ENCODE data around the gene CLDN22. TPM values are rescaled to one million over a fixed set of nuclear protein-coding genes. Genes with fewer than 3 reads are reported as not detected.

Gene CLDN22
- total RNA-seq, 5 donors from 2014 or later (not counting 1 experiment from before 2014, with no cell fraction given), result not detected

- no peaks in the 10 kb centered on the region for H3K4me1 Mint-ChIP-seq
- WGBS (ENCODE audit: insufficient coverage), result no CpG with 5 or more reads among the region's 2 CpGs
- no peaks in the 10 kb centered on the region for H3K36me3 Mint-ChIP-seq
These were observed 15.5 kb downstream of the CLDN22 start for GRCh38 chr4:183304538-183304937.

GRCh38 chr4:183304067-183304466 is 16.0 kb downstream of the CLDN22 start:
- no peaks in the 10 kb centered on the region for H3K4me1 Mint-ChIP-seq
- H3K4me3 Mint-ChIP-seq, result no peak overlapping the region
- no peaks in the 10 kb centered on the region for H3K27me3 ChIP-seq (replicated peaks in 1 of 2; ENCODE audit: control insufficient read depth in 2 of 2, extremely low read depth in 1 of 2, insufficient read depth in 2 of 2, low read length in 1 of 2)
- H3K36me3 Mint-ChIP-seq, result no peaks in the 10 kb centered on the region
- H3K27ac ChIP-seq (ENCODE audit: low read length), result no peak overlapping the region
- no peak overlapping the region for H3K4me3 ChIP-seq (ENCODE audit: control insufficient read depth in 1 of 2, extremely low read depth in 1 of 2, low read length in 1 of 2)
- ChIA-PET POLR2A (no interaction called here), CTCF (no interaction called here)
- 67% methylated on average over 1 of the region's 4 CpGs for WGBS (ENCODE audit: insufficient coverage)
- no peaks in the 10 kb centered on the region for H3K36me3 ChIP-seq (ENCODE audit: control insufficient read depth in 2 of 2, extremely low read depth in 1 of 2, insufficient read depth in 1 of 2, low read length in 1 of 2)
- DNase-seq, result no peak
- H3K4me1 ChIP-seq (ENCODE audit: control insufficient read depth in 1 of 2, extremely low read depth in 1 of 2, insufficient read depth in 2 of 2, low read length in 2 of 2), result no peaks in the 10 kb centered on the region
- H3K9me3 ChIP-seq, result no peaks in the 10 kb centered on the region
- no peak for ATAC-seq (replicated peaks in 1 of 4)
- peaks cover 0 to 1% of the 10 kb centered on the region in 2 donors for H3K27me3 Mint-ChIP-seq
- no peaks in the 10 kb centered on the region for H3K9me3 Mint-ChIP-seq
- H3K27ac Mint-ChIP-seq, result no peak overlapping the region

More at GRCh38 chr4:183304538-183304937, 15.5 kb downstream of the CLDN22 start:
- Histone ChIP-seq H3K4me1 (ENCODE audit: control insufficient read depth in 1 of 2, extremely low read depth in 1 of 2, insufficient read depth in 2 of 2, low read length in 2 of 2) (no peaks in the 10 kb centered on the region), H3K4me3 (ENCODE audit: control insufficient read depth in 1 of 2, extremely low read depth in 1 of 2, low read length in 1 of 2) (no peak overlapping the region), H3K36me3 (ENCODE audit: control insufficient read depth in 2 of 2, extremely low read depth in 1 of 2, insufficient read depth in 1 of 2, low read length in 1 of 2) (no peaks in the 10 kb centered on the region), H3K27me3 (replicated peaks in 1 of 2; ENCODE audit: control insufficient read depth in 2 of 2, extremely low read depth in 1 of 2, insufficient read depth in 2 of 2, low read length in 1 of 2) (no peaks in the 10 kb centered on the region), H3K9me3 (no peaks in the 10 kb centered on the region), H3K27ac (ENCODE audit: low read length) (no peak overlapping the region)
- ChIA-PET CTCF (no interaction called here), POLR2A (no interaction called here)
- ATAC-seq (replicated peaks in 1 of 4), result no peak
- Mint-ChIP-seq H3K27me3 (peaks cover 0 to 3% of the 10 kb centered on the region in 2 donors), H3K4me3 (no peak overlapping the region), H3K9me3 (no peaks in the 10 kb centered on the region), H3K27ac (no peak overlapping the region)
- DNase-seq, result no peak

GRCh38 chr4:183303301-183303700 is 16.8 kb downstream of the CLDN22 start:
- peaks cover 0 to 2% (median 0%) of the 10 kb centered on the region in 3 donors for H3K4me1 Mint-ChIP-seq
- DNase-seq (no peak), ATAC-seq (replicated peaks in 1 of 4) (no peak)
- H3K36me3 ChIP-seq (ENCODE audit: control insufficient read depth in 2 of 2, extremely low read depth in 1 of 2, insufficient read depth in 1 of 2, low read length in 1 of 2), result no peaks in the 10 kb centered on the region
- no peaks in the 10 kb centered on the region for H3K27me3 ChIP-seq (replicated peaks in 1 of 2; ENCODE audit: control insufficient read depth in 2 of 2, extremely low read depth in 1 of 2, insufficient read depth in 2 of 2, low read length in 1 of 2)
- H3K9me3 ChIP-seq, result no peaks in the 10 kb centered on the region
- peaks cover 2% of the 10 kb centered on the region for H3K36me3 Mint-ChIP-seq
- ChIA-PET CTCF (no interaction called here), POLR2A (no interaction called here)
- no peaks in the 10 kb centered on the region for H3K9me3 Mint-ChIP-seq
- no peak overlapping the region for H3K27ac Mint-ChIP-seq
- no peak overlapping the region for H3K4me3 Mint-ChIP-seq
- no CpG with 5 or more reads among the region's 4 CpGs for WGBS (ENCODE audit: insufficient coverage)
- H3K4me1 ChIP-seq (ENCODE audit: control insufficient read depth in 1 of 2, extremely low read depth in 1 of 2, insufficient read depth in 2 of 2, low read length in 2 of 2), result no peaks in the 10 kb centered on the region
- no peak overlapping the region for H3K27ac ChIP-seq (ENCODE audit: low read length)
- H3K4me3 ChIP-seq (ENCODE audit: control insufficient read depth in 1 of 2, extremely low read depth in 1 of 2, low read length in 1 of 2), result no peak overlapping the region
- no peaks in the 10 kb centered on the region for H3K27me3 Mint-ChIP-seq

GRCh38 chr4:183300655-183301054 is 19.4 kb downstream of the CLDN22 start:
- Histone ChIP-seq H3K27ac (ENCODE audit: low read length) (no peak overlapping the region), H3K9me3 (no peaks in the 10 kb centered on the region), H3K27me3 (replicated peaks in 1 of 2; ENCODE audit: control insufficient read depth in 2 of 2, extremely low read depth in 1 of 2, insufficient read depth in 2 of 2, low read length in 1 of 2) (no peaks in the 10 kb centered on the region), H3K36me3 (ENCODE audit: control insufficient read depth in 2 of 2, extremely low read depth in 1 of 2, insufficient read depth in 1 of 2, low read length in 1 of 2) (no peaks in the 10 kb centered on the region), H3K4me1 (ENCODE audit: control insufficient read depth in 1 of 2, extremely low read depth in 1 of 2, insufficient read depth in 2 of 2, low read length in 2 of 2) (no peaks in the 10 kb centered on the region), H3K4me3 (ENCODE audit: control insufficient read depth in 1 of 2, extremely low read depth in 1 of 2, low read length in 1 of 2) (no peak overlapping the region)
- Mint-ChIP-seq H3K27me3 (no peaks in the 10 kb centered on the region), H3K4me3 (no peak overlapping the region), H3K27ac (no peak overlapping the region), H3K9me3 (no peaks in the 10 kb centered on the region), H3K36me3 (peaks cover 5% of the 10 kb centered on the region), H3K4me1 (peaks cover 0 to 2% (median 0%) of the 10 kb centered on the region in 3 donors)
- CTCF ChIA-PET, result interaction anchor here in 1 of 2 donors (0.6 kb wide), 1 partner anchor 46 kb away, joined by 4 read pairs; no protein-coding TSS in a partner anchor
- no CpG with 5 or more reads among the region's 5 CpGs for WGBS (ENCODE audit: insufficient coverage)
- no peak for DNase-seq
- POLR2A ChIA-PET, result no interaction called here
- ATAC-seq (replicated peaks in 1 of 4), result no peak

- ATAC-seq (replicated peaks in 1 of 4) (no peak), DNase-seq (no peak)
- no peaks in the 10 kb centered on the region for H3K4me1 ChIP-seq (ENCODE audit: control insufficient read depth in 1 of 2, extremely low read depth in 1 of 2, insufficient read depth in 2 of 2, low read length in 2 of 2)
- Mint-ChIP-seq H3K4me3 (no peak overlapping the region), H3K4me1 (peaks cover 0 to 2% (median 0%) of the 10 kb centered on the region in 3 donors), H3K36me3 (peaks cover 5% of the 10 kb centered on the region), H3K9me3 (no peaks in the 10 kb centered on the region), H3K27me3 (no peaks in the 10 kb centered on the region), H3K27ac (no peak overlapping the region)
- 94% methylated on average over 5 of the region's 6 CpGs for WGBS (ENCODE audit: insufficient coverage)
- no peak overlapping the region for H3K4me3 ChIP-seq (ENCODE audit: control insufficient read depth in 1 of 2, extremely low read depth in 1 of 2, low read length in 1 of 2)
- no peaks in the 10 kb centered on the region for H3K27me3 ChIP-seq (replicated peaks in 1 of 2; ENCODE audit: control insufficient read depth in 2 of 2, extremely low read depth in 1 of 2, insufficient read depth in 2 of 2, low read length in 1 of 2)
- no peaks in the 10 kb centered on the region for H3K9me3 ChIP-seq
- ChIA-PET POLR2A (no interaction called here), CTCF (interaction anchor here in 1 of 2 donors (0.6 kb wide), 1 partner anchor 10 kb away, joined by 3 read pairs; no protein-coding TSS in a partner anchor)
- no peak overlapping the region for H3K27ac ChIP-seq (ENCODE audit: low read length)
- no peaks in the 10 kb centered on the region for H3K36me3 ChIP-seq (ENCODE audit: control insufficient read depth in 2 of 2, extremely low read depth in 1 of 2, insufficient read depth in 1 of 2, low read length in 1 of 2)
These were observed 20.0 kb downstream of the CLDN22 start for GRCh38 chr4:183300070-183300469.

GRCh38 chr4:183299464-183299863 is 20.6 kb downstream of the CLDN22 start:
- ChIA-PET CTCF (no interaction called here), POLR2A (no interaction called here)
- no peak overlapping the region for H3K27ac Mint-ChIP-seq
- H3K4me1 Mint-ChIP-seq, result peaks cover 0 to 2% (median 0%) of the 10 kb centered on the region in 3 donors
- H3K4me1 ChIP-seq (ENCODE audit: control insufficient read depth in 1 of 2, extremely low read depth in 1 of 2, insufficient read depth in 2 of 2, low read length in 2 of 2), result no peaks in the 10 kb centered on the region
- no peak for ATAC-seq (replicated peaks in 1 of 4)
- no peak for DNase-seq
- no peaks in the 10 kb centered on the region for H3K27me3 Mint-ChIP-seq
- H3K9me3 Mint-ChIP-seq, result no peaks in the 10 kb centered on the region
- peaks cover 5% of the 10 kb centered on the region for H3K36me3 Mint-ChIP-seq
- no peaks in the 10 kb centered on the region for H3K27me3 ChIP-seq (replicated peaks in 1 of 2; ENCODE audit: control insufficient read depth in 2 of 2, extremely low read depth in 1 of 2, insufficient read depth in 2 of 2, low read length in 1 of 2)
- H3K4me3 ChIP-seq (ENCODE audit: control insufficient read depth in 1 of 2, extremely low read depth in 1 of 2, low read length in 1 of 2), result no peak overlapping the region
- H3K36me3 ChIP-seq (ENCODE audit: control insufficient read depth in 2 of 2, extremely low read depth in 1 of 2, insufficient read depth in 1 of 2, low read length in 1 of 2), result no peaks in the 10 kb centered on the region
- no peaks in the 10 kb centered on the region for H3K9me3 ChIP-seq
- no CpG with 5 or more reads among the region's 2 CpGs for WGBS (ENCODE audit: insufficient coverage)
- H3K4me3 Mint-ChIP-seq, result no peak overlapping the region
- H3K27ac ChIP-seq (ENCODE audit: low read length), result no peak overlapping the region

GRCh38 chr4:183297675-183298074 is 22.4 kb downstream of the CLDN22 start:
- 100% methylated on average over 1 of the region's 3 CpGs for WGBS (ENCODE audit: insufficient coverage)
- Mint-ChIP-seq H3K27me3 (no peaks in the 10 kb centered on the region), H3K27ac (no peak overlapping the region), H3K9me3 (no peaks in the 10 kb centered on the region), H3K36me3 (peaks cover 5% of the 10 kb centered on the region), H3K4me1 (peaks cover 0 to 2% (median 0%) of the 10 kb centered on the region in 3 donors), H3K4me3 (no peak overlapping the region)
- no peak overlapping the region for H3K4me3 ChIP-seq (ENCODE audit: control insufficient read depth in 1 of 2, extremely low read depth in 1 of 2, low read length in 1 of 2)
- no peak for ATAC-seq (replicated peaks in 1 of 4)
- no peaks in the 10 kb centered on the region for H3K9me3 ChIP-seq
- POLR2A ChIA-PET, result no interaction called here
- CTCF ChIA-PET, result interaction anchor here in 1 of 2 donors (0.5 to 0.9 kb wide), 2 partner anchors 129 to 227 kb away, joined by 3 read pairs; no protein-coding TSS in a partner anchor
- no peak overlapping the region for H3K27ac ChIP-seq (ENCODE audit: low read length)
- no peak for DNase-seq
- no peaks in the 10 kb centered on the region for H3K27me3 ChIP-seq (replicated peaks in 1 of 2; ENCODE audit: control insufficient read depth in 2 of 2, extremely low read depth in 1 of 2, insufficient read depth in 2 of 2, low read length in 1 of 2)
- H3K4me1 ChIP-seq (ENCODE audit: control insufficient read depth in 1 of 2, extremely low read depth in 1 of 2, insufficient read depth in 2 of 2, low read length in 2 of 2), result no peaks in the 10 kb centered on the region
- no peaks in the 10 kb centered on the region for H3K36me3 ChIP-seq (ENCODE audit: control insufficient read depth in 2 of 2, extremely low read depth in 1 of 2, insufficient read depth in 1 of 2, low read length in 1 of 2)
